PC-9 (cell line): ENCODE measurements around the gene WBP11. TPM values are rescaled to one million over a fixed set of nuclear protein-coding genes. Genes with fewer than 3 reads are reported as not detected.

Source experiments
- BruUV-seq: library from RNA; stranded (reverse); fragments of 400-500 nt; replicated peaks from 2 replicates; lab custom pipeline; 2021; lab: Mats Ljungman, UMichigan
- CTCF ChIA-PET: fragments of 300-600 bp; sonication (Branson Sonifier 250); formaldehyde crosslinking; loops from one replicate; lab custom pipeline; 2022; ENCODE audit warnings: antibody characterized with exemption; lab: Charles Lee
- POLR2A ChIA-PET: fragments of 300-600 bp; sonication (Branson Sonifier 250); formaldehyde crosslinking; loops from one replicate; lab custom pipeline; 2022; ENCODE audit warnings: antibody characterized with exemption; ENCODE audit not compliant: unreplicated experiment; lab: Charles Lee
- DNase-seq, 2 experiments: peaks; one replicate each; pipeline versions ENCODE4 v3.0.0 to v3.0.0-alpha.2; 2015 to 2022; ENCODE audit warnings: mixed read lengths in 1 of 2
- H2AFZ ChIP-seq: fragments of 200-600 bp; sonication (generic); 2 replicates; pipeline ENCODE4 v1.8.1; 2017; ENCODE audit warnings: antibody characterized with exemption
- H3F3A ChIP-seq: fragments of 200-600 bp; sonication (generic); 2 replicates; pipeline ENCODE4 v1.8.1; 2017; ENCODE audit warnings: antibody characterized with exemption, mild to moderate bottlenecking, low read depth; ENCODE audit not compliant: insufficient read depth
- H3K27ac ChIP-seq: fragments of 200-600 bp; sonication (generic); 2 replicates; pipeline ENCODE4 v1.6.1; 2016; ENCODE audit warnings: mixed run types
- H3K27me3 ChIP-seq: fragments of 200-600 bp; sonication (generic); 2 replicates; pipeline ENCODE4 v1.6.1; 2016; ENCODE audit warnings: low read depth, mixed run types; ENCODE audit not compliant: insufficient read depth
- H3K36me3 ChIP-seq: fragments of 200-600 bp; sonication (generic); 2 replicates; pipeline ENCODE4 v1.6.1; 2016; ENCODE audit warnings: low read depth, mixed run types
- H3K4me1 ChIP-seq: fragments of 200-600 bp; sonication (generic); replicated peaks from 2 replicates; pipeline ENCODE4 v1.6.1; 2016; ENCODE audit warnings: mixed run types; ENCODE audit not compliant: insufficient read depth
- H3K4me2 ChIP-seq: fragments of 200-600 bp; sonication (generic); 2 replicates; pipeline ENCODE4 v1.6.1; 2017; ENCODE audit warnings: mixed run types
- H3K4me3 ChIP-seq: fragments of 200-600 bp; sonication (generic); 2 replicates; pipeline ENCODE4 v1.6.1; 2016; ENCODE audit warnings: mixed run types
- H3K79me2 ChIP-seq: fragments of 200-600 bp; sonication (generic); 2 replicates; pipeline ENCODE4 v1.6.1; 2017; ENCODE audit warnings: low read depth, mixed run types
- H3K9me2 ChIP-seq: fragments of 200-600 bp; sonication (generic); 2 replicates; pipeline ENCODE4 v1.8.1; 2017; ENCODE audit warnings: mild to moderate bottlenecking; ENCODE audit not compliant: insufficient read depth
- H3K9me3 ChIP-seq: fragments of 200-600 bp; sonication (generic); 2 replicates; pipeline ENCODE4 v1.8.1; 2016; ENCODE audit warnings: low read depth; ENCODE audit not compliant: insufficient read depth
- H4K20me1 ChIP-seq: fragments of 200-600 bp; sonication (generic); 2 replicates; pipeline ENCODE4 v1.8.1; 2017; ENCODE audit not compliant: insufficient read depth
- EZH2 ChIP-seq: fragments of 200-600 bp; sonication (generic); IDR thresholded peaks from 2 replicates; pipeline ENCODE4 v1.8.0; 2017; ENCODE audit warnings: antibody characterized with exemption, low read depth
- intact Hi-C: fragments of 100-400 bp; cut with micrococcal nuclease; formaldehyde crosslinking; loops from one replicate; pipeline ENCODE4 v1.10.0; 2022; ENCODE audit not compliant: unreplicated experiment
- total RNA-seq: library from RNA; stranded (reverse); gene quantifications from 2 replicates; pipeline ENCODE4 v1.2.3, GENCODE V29; 2021
- TF ChIP-seq, protein P1 (sequence below): fragments of 200-600 bp; sonication (generic); conservative IDR thresholded peaks from 2 replicates; pipeline ENCODE4 v1.6.1; 2017; ENCODE audit warnings: mixed run types, antibody characterized with exemption, mild to moderate bottlenecking, moderate library complexity

Gene WBP11
- total RNA-seq, 1 experiment from 2014 or later, result 124 TPM

DNA sequence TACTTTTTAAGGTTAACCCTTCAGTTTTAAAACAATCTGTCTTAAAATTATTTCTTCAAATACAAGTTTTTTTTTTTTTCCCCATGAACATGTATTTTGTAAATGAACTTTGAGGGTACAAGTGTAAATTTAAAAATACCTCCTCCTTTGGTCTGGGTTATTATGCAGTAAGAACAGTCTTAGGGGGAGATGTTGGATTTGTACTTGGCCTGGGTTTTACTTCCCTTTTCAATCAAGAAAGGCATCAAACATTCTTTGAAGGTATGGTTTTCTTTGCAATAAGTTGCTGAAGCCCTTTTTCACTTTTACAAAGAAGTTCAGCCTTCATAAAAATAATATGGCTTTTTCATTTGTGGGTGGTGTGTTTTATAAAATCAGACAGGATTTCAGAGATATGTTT, 20.5 kb downstream of the WBP11 start:
- POLR2A ChIA-PET, result interaction anchor here (0.7 kb wide), 1 partner anchor 10 kb away, joined by 6 read pairs; no protein-coding TSS in a partner anchor
- no peaks in the 10 kb centered on the region for H3K27me3 ChIP-seq
- intact Hi-C loops, result no loop called here
- H3K9me2 ChIP-seq, result no peaks in the 10 kb centered on the region
- no peaks in the 10 kb centered on the region for H4K20me1 ChIP-seq
- no peak overlapping the region for H3K4me3 ChIP-seq
- H3K4me2 ChIP-seq, result no peak overlapping the region
- no peaks in the 10 kb centered on the region for H3K9me3 ChIP-seq
- no TSS peak for BruUV-seq
- H3K4me1 ChIP-seq, result peaks cover 10% of the 10 kb centered on the region
- CTCF ChIA-PET, result no interaction called here
- no peak overlapping the region for H3K27ac ChIP-seq
- TF ChIP-seq, protein P1, sequence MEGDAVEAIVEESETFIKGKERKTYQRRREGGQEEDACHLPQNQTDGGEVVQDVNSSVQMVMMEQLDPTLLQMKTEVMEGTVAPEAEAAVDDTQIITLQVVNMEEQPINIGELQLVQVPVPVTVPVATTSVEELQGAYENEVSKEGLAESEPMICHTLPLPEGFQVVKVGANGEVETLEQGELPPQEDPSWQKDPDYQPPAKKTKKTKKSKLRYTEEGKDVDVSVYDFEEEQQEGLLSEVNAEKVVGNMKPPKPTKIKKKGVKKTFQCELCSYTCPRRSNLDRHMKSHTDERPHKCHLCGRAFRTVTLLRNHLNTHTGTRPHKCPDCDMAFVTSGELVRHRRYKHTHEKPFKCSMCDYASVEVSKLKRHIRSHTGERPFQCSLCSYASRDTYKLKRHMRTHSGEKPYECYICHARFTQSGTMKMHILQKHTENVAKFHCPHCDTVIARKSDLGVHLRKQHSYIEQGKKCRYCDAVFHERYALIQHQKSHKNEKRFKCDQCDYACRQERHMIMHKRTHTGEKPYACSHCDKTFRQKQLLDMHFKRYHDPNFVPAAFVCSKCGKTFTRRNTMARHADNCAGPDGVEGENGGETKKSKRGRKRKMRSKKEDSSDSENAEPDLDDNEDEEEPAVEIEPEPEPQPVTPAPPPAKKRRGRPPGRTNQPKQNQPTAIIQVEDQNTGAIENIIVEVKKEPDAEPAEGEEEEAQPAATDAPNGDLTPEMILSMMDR, result no peak
- TF ChIP-seq EZH2, result no peak
- H2AFZ ChIP-seq, result no peak overlapping the region
- peaks cover 17% of the 10 kb centered on the region for H3F3A ChIP-seq
- DNase-seq, result no peak
- H3K36me3 ChIP-seq, result no peaks in the 10 kb centered on the region
- no peaks in the 10 kb centered on the region for H3K79me2 ChIP-seq

DNA sequence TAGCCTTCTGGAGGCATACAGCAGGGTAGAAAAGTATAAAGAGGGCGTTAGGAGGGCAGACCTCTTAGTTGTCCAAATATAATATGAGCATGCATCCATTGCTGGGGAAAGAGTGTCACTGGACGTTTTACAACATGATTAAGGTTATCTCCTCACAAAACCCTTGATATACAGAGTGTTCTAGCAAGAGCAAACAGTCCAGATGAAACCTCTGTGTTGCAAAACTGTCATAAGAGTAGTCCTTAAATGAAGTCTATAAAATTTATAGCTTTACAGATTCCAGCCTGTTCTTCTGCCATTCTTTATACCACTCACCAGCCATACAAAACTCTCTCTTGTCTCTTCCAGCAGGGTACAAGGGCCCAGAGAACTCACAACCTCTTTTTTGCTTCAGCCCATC, 21.7 kb downstream of the WBP11 start:
- Histone ChIP-seq H3K4me2 (no peak overlapping the region), H3K9me3 (no peaks in the 10 kb centered on the region), H3F3A (peaks cover 27% of the 10 kb centered on the region), H3K27ac (no peak overlapping the region), H3K36me3 (no peaks in the 10 kb centered on the region), H2AFZ (no peak overlapping the region), H3K9me2 (no peaks in the 10 kb centered on the region), H4K20me1 (no peaks in the 10 kb centered on the region), H3K4me3 (no peak overlapping the region), H3K79me2 (peaks cover 4% of the 10 kb centered on the region; the same call in 1 of the 2 replicates), H3K27me3 (no peaks in the 10 kb centered on the region), H3K4me1 (peaks cover 21% of the 10 kb centered on the region)
- DNase-seq, result no peak
- intact Hi-C loops, result no loop called here
- TF ChIP-seq, protein P1, result no peak
- no peak for TF ChIP-seq EZH2
- POLR2A ChIA-PET, result interaction anchor here (0.6 kb wide), 1 partner anchor 104 kb away, joined by 6 read pairs; no protein-coding TSS in a partner anchor
- CTCF ChIA-PET, result no interaction called here
- no TSS peak for BruUV-seq

DNA sequence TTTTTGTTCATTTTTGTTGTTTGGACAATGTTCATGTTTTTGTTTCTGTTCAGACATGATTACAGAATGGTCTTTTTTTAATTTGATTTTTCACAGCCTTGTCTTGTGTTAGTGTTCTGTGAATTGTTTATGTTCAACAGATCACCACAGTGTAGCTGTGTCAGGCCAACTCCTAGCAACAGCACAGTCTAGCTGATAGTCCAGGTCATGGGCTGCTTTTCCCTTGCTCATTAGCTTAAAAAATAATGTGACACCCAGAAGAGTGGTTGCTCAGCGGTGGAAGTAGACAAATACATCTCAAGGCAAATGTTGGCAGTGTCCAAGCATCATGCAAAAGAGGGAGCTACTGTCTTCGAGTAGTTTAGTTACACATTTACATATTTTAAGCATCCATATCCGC, 22.4 kb downstream of the WBP11 start:
- Histone ChIP-seq H3K36me3 (no peaks in the 10 kb centered on the region), H4K20me1 (no peaks in the 10 kb centered on the region), H3K4me1 (peaks cover 28% of the 10 kb centered on the region), H3K9me2 (no peaks in the 10 kb centered on the region), H3F3A (peaks cover 28% of the 10 kb centered on the region), H3K27ac (no peak overlapping the region), H3K4me3 (no peak overlapping the region), H2AFZ (no peak overlapping the region), H3K27me3 (no peaks in the 10 kb centered on the region), H3K9me3 (no peaks in the 10 kb centered on the region), H3K79me2 (peaks cover 11% of the 10 kb centered on the region), H3K4me2 (no peak overlapping the region)
- BruUV-seq, result no TSS peak
- ChIA-PET POLR2A (no interaction called here), CTCF (no interaction called here)
- intact Hi-C loops, result no loop called here
- DNase-seq, result no peak
- TF ChIP-seq, protein P1, result no peak
- no peak for TF ChIP-seq EZH2
